CD14-positive monocyte (primary cell): ENCODE measurements around the gene CTNNA3. TPM values are rescaled to one million over a fixed set of nuclear protein-coding genes. Genes with fewer than 3 reads are reported as not detected.
A peak's percentile ranks its signal among the peaks of the same experiment; 100 is the strongest.

Experiments used
- DNase-seq, 3 donors: peaks; one replicate each; pipeline ENCODE4 v3.0.0-alpha.2; 2011 to 2022
- H2AFZ ChIP-seq: 2 replicates; pipeline ENCODE4 v1.6.0; 2012; ENCODE audit warnings: mild to moderate bottlenecking, low read depth, low read length, inconsistent platforms; ENCODE audit not compliant: insufficient read depth, poor library complexity, severe bottlenecking
- H3K27ac ChIP-seq, 2 donors: 1 replicate in 1 of 2; 2 replicates in 1 of 2; pipeline ENCODE4 v1.5.1; 2012 to 2013; ENCODE audit warnings: low read length in 2 of 2, control low read depth in 1 of 2, inconsistent platforms in 1 of 2, low read depth in 1 of 2, mild to moderate bottlenecking in 1 of 2
- H3K27me3 ChIP-seq, 2 donors: one replicate each; pipeline versions ENCODE4 v1.6.0 to v1.6.1; 2011 to 2013; ENCODE audit warnings: low read length in 2 of 2; ENCODE audit not compliant: control insufficient read depth in 2 of 2, insufficient read depth in 2 of 2
- H3K36me3 ChIP-seq, 2 donors: replicated peaks in 1 of 2; 1 replicate in 1 of 2; 2 replicates in 1 of 2; pipeline versions ENCODE4 v1.5.1 to v1.6.1; 2012 to 2013; ENCODE audit warnings: low read length in 2 of 2, control low read depth in 1 of 2, inconsistent platforms in 1 of 2, mild to moderate bottlenecking in 1 of 2; ENCODE audit not compliant: insufficient read depth in 2 of 2, control insufficient read depth in 1 of 2
- H3K4me1 ChIP-seq, 2 donors: 1 replicate in 1 of 2; 2 replicates in 1 of 2; pipeline versions ENCODE4 v1.5.1 to v1.6.1; 2012 to 2013; ENCODE audit warnings: low read length in 2 of 2, control low read depth in 1 of 2, inconsistent platforms in 1 of 2, mild to moderate bottlenecking in 1 of 2, moderate library complexity in 1 of 2; ENCODE audit not compliant: insufficient read depth in 2 of 2, control insufficient read depth in 1 of 2
- H3K4me2 ChIP-seq: replicated peaks from 2 replicates; pipeline ENCODE3; 2012; ENCODE audit warnings: low read length, moderate library complexity, mild to moderate bottlenecking; ENCODE audit not compliant: poor library complexity, severe bottlenecking; ENCODE audit errors: extremely low read depth
- H3K4me3 ChIP-seq, 3 experiments: fragments of 200-600 bp in 1 of 3; sonication (generic) in 1 of 3; replicated peaks in 1 of 3; 1 replicate in 2 of 3; 2 replicates in 1 of 3; pipeline ENCODE4 v1.5.1; 2011 to 2013; ENCODE audit warnings: low read length in 3 of 3, mild to moderate bottlenecking in 3 of 3, control low read depth in 2 of 3, low read depth in 2 of 3, inconsistent platforms in 1 of 3, moderate library complexity in 1 of 3
- H3K79me2 ChIP-seq: 2 replicates; pipeline ENCODE4 v1.6.0; 2012; ENCODE audit warnings: mild to moderate bottlenecking, control low read depth, inconsistent platforms, low read length, moderate library complexity; ENCODE audit not compliant: insufficient read depth
- H3K9ac ChIP-seq: 2 replicates; pipeline ENCODE4 v1.6.0; 2017; ENCODE audit warnings: low read length, mild to moderate bottlenecking; ENCODE audit not compliant: insufficient read depth, poor library complexity, severe bottlenecking
- H3K9me3 ChIP-seq, 2 donors: replicated peaks in 1 of 2; 1 replicate in 1 of 2; 2 replicates in 1 of 2; pipeline versions ENCODE4 v1.5.1 to v1.6.1; 2012 to 2013; ENCODE audit warnings: low read length in 2 of 2, control low read depth in 1 of 2; ENCODE audit not compliant: control insufficient read depth in 1 of 2, insufficient read depth in 1 of 2
- H4K20me1 ChIP-seq: 2 replicates; pipeline ENCODE4 v1.6.0; 2012; ENCODE audit warnings: mild to moderate bottlenecking, low read length, control low read depth, moderate library complexity; ENCODE audit not compliant: insufficient read depth
- H3K27ac Mint-ChIP-seq, 7 donors: one replicate each; pipeline ENCODE4 v1.8.0; 2020; ENCODE audit warnings: mild to moderate bottlenecking in 7 of 7, mixed read lengths in 7 of 7, moderate library complexity in 6 of 7, inconsistent platforms in 2 of 7
- H3K27me3 Mint-ChIP-seq, 3 donors: one replicate each; pipeline ENCODE4 v1.8.0; 2021 to 2022; ENCODE audit warnings: low read depth in 3 of 3, mild to moderate bottlenecking in 3 of 3, mixed read lengths in 3 of 3, moderate library complexity in 3 of 3, inconsistent platforms in 1 of 3
- H3K36me3 Mint-ChIP-seq, 2 donors: one replicate each; pipeline ENCODE4 v1.8.0; 2020; ENCODE audit warnings: mixed read lengths in 2 of 2, inconsistent platforms in 1 of 2, mild to moderate bottlenecking in 1 of 2
- H3K4me1 Mint-ChIP-seq: one replicate; pipeline ENCODE4 v1.8.0; 2020; ENCODE audit warnings: mild to moderate bottlenecking, mixed read lengths
- H3K4me3 Mint-ChIP-seq, 2 donors: one replicate each; pipeline ENCODE4 v1.8.0; 2020; ENCODE audit warnings: mild to moderate bottlenecking in 2 of 2, mixed read lengths in 2 of 2, moderate library complexity in 1 of 2
- H3K9me3 Mint-ChIP-seq, 7 donors: one replicate each; pipeline ENCODE4 v1.8.0; 2020 to 2022; ENCODE audit warnings: mixed read lengths in 7 of 7, mild to moderate bottlenecking in 6 of 7, moderate library complexity in 6 of 7, inconsistent platforms in 2 of 7
- WGBS: methylation state at CpG from one replicate; pipeline ENCODE4 v1.1.5; 2013; ENCODE audit warnings: missing lambda C conversion rate; ENCODE audit not compliant: insufficient coverage; 5-methylcytosine and 5-hydroxymethylcytosine counted together
- intact Hi-C, 2 donors: fragments of 100-400 bp; cut with micrococcal nuclease; formaldehyde crosslinking; loops; one replicate each; pipeline versions ENCODE4 v1.15.0 to v1.15.1; 2023
- polyA plus RNA-seq, 3 donors: library from polyadenylated mRNA; depleted of rRNA in 1 of 3; unstranded in 2 of 3; stranded (reverse) in 1 of 3; fragments of 300-500 nt in 2 of 3; fragments of >200 nt in 1 of 3; fragmentation: Illumina TruSeq in 2 of 3; gene quantifications; 1 replicate in 2 of 3; 2 replicates in 1 of 3; pipeline ENCODE4 v1.2.3, GENCODE V29; 2012 to 2021
- TF ChIP-seq, protein P1 (sequence below): fragments of 200-600 bp; IDR thresholded peaks from one replicate; pipeline ENCODE4 v1.8.0; 2022; ENCODE audit warnings: antibody characterized with exemption, mild to moderate bottlenecking

CTNNA3 gene
- polyA plus RNA-seq, 3 donors, result not detected

DNA sequence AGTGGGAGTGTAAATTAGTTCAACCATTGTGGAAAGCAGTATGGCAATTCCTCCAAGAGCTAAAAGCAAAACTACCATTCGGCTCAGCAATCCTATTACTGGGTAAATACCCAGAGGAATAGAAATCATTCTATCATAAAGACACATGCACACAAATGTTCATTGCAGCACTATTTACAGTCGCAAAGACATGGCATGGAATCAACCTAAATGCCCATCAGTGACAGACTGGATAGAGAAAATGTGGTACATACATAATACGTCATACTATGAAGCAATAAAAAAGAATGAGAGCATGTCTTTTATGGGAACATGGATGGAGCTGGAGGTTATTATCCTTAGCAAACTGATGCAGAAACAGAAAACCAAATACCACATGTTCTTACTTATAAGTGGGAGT, 1646.7 kb downstream of the CTNNA3 start:
- DNase-seq, result no peak
- no peaks in the 10 kb centered on the region for H3K36me3 ChIP-seq
- intact Hi-C loops, result no loop called here
- H2AFZ ChIP-seq, result no peak overlapping the region
- H3K79me2 ChIP-seq, result no peaks in the 10 kb centered on the region
- H3K4me3 Mint-ChIP-seq, result no peak overlapping the region
- no peak overlapping the region for H3K27ac ChIP-seq
- no peak overlapping the region for H3K4me3 ChIP-seq
- H3K4me2 ChIP-seq, result no peak overlapping the region
- peaks cover 5 to 7% of the 10 kb centered on the region in 2 donors for H3K9me3 ChIP-seq
- H3K9me3 Mint-ChIP-seq, result peaks cover 0 to 14% (median 9%) of the 10 kb centered on the region in 7 donors
- no peaks in the 10 kb centered on the region for H3K27me3 ChIP-seq
- H4K20me1 ChIP-seq, result no peaks in the 10 kb centered on the region
- H3K36me3 Mint-ChIP-seq, result no peaks in the 10 kb centered on the region
- H3K27me3 Mint-ChIP-seq, result peaks cover 0 to 1% (median 0%) of the 10 kb centered on the region in 3 donors
- TF ChIP-seq, protein P1, sequence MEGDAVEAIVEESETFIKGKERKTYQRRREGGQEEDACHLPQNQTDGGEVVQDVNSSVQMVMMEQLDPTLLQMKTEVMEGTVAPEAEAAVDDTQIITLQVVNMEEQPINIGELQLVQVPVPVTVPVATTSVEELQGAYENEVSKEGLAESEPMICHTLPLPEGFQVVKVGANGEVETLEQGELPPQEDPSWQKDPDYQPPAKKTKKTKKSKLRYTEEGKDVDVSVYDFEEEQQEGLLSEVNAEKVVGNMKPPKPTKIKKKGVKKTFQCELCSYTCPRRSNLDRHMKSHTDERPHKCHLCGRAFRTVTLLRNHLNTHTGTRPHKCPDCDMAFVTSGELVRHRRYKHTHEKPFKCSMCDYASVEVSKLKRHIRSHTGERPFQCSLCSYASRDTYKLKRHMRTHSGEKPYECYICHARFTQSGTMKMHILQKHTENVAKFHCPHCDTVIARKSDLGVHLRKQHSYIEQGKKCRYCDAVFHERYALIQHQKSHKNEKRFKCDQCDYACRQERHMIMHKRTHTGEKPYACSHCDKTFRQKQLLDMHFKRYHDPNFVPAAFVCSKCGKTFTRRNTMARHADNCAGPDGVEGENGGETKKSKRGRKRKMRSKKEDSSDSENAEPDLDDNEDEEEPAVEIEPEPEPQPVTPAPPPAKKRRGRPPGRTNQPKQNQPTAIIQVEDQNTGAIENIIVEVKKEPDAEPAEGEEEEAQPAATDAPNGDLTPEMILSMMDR, result no peak
- no peaks in the 10 kb centered on the region for H3K4me1 ChIP-seq
- no peaks in the 10 kb centered on the region for H3K4me1 Mint-ChIP-seq
- no peak overlapping the region for H3K9ac ChIP-seq
- H3K27ac Mint-ChIP-seq, result no peak overlapping the region
- 80% methylated on average over 1 of the region's 3 CpGs for WGBS

DNA sequence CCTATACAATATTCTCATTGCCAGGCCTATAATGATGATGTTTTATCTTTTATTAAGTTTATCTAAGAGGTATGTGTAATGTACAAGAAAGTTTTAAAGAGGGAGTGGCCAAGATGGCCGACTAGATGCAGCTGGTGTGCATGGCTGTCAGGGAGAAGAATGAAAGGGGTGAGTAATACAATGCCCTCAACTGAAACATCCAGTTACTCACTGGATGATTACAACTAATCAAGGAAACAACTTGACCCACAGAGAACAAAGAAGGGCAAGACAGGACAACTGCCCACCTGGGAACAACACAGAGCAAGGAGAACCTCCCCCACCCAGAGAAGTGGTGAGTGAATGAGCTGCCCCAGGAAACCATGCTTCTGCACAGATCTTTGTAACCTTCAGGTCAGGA, 1650.1 kb downstream of the CTNNA3 start:
- Histone ChIP-seq H3K79me2 (no peaks in the 10 kb centered on the region), H3K4me3 (no peak overlapping the region), H3K27ac (no peak overlapping the region), H3K27me3 (no peaks in the 10 kb centered on the region), H3K9me3 (peaks cover 9 to 10% of the 10 kb centered on the region in 2 donors), H3K4me2 (no peak overlapping the region), H4K20me1 (no peaks in the 10 kb centered on the region), H3K9ac (no peak overlapping the region), H2AFZ (no peak overlapping the region), H3K36me3 (no peaks in the 10 kb centered on the region), H3K4me1 (no peaks in the 10 kb centered on the region)
- Mint-ChIP-seq H3K4me1 (no peaks in the 10 kb centered on the region), H3K36me3 (no peaks in the 10 kb centered on the region), H3K27ac (peak overlapping the region in 1 of 7 donors; percentile 18), H3K27me3 (no peaks in the 10 kb centered on the region), H3K4me3 (no peak overlapping the region), H3K9me3 (peaks cover 2 to 28% (median 13%) of the 10 kb centered on the region in 7 donors)
- TF ChIP-seq, protein P1, result no peak
- WGBS, result no CpG with 5 or more reads among the region's 1 CpG
- intact Hi-C loops, result no loop called here
- no peak for DNase-seq
